Upper lobe of right lung (tissue), 1 donor: ENCODE measurements around the gene TTYH3. TPM values are rescaled to one million over a fixed set of nuclear protein-coding genes. Genes with fewer than 3 reads are reported as not detected.

Experiments
- ATAC-seq: fragments of 200-7000 bp; cut with Tn5 transposase; one replicate; pipeline ENCODE4 v1.9.1; 2020; ENCODE audit warnings: mild to moderate bottlenecking, moderate library complexity
- DNase-seq: peaks from one replicate; pipeline ENCODE4 v3.0.0-alpha.2; 2020
- H3K27ac ChIP-seq: fragments of 200-600 bp; one replicate; pipeline ENCODE4 v1.8.0; 2022
- H3K27me3 ChIP-seq: fragments of 200-600 bp; one replicate; pipeline ENCODE4 v1.8.0; 2022; ENCODE audit warnings: mild to moderate bottlenecking
- H3K36me3 ChIP-seq: fragments of 200-600 bp; one replicate; pipeline ENCODE4 v1.8.0; 2022
- H3K4me1 ChIP-seq: fragments of 200-600 bp; one replicate; pipeline ENCODE4 v1.8.0; 2022
- H3K4me3 ChIP-seq: fragments of 200-600 bp; one replicate; pipeline ENCODE4 v1.8.0; 2022; ENCODE audit warnings: mild to moderate bottlenecking
- H3K9me3 ChIP-seq: fragments of 200-600 bp; one replicate; pipeline ENCODE4 v1.8.0; 2022
- intact Hi-C: fragments of 100-400 bp; cut with DNase I; formaldehyde crosslinking; loops from one replicate; pipeline ENCODE4 v1.11.0; 2022
- total RNA-seq: library from RNA; stranded (reverse); fragmentation: NEBNext Ultra II Directional; extraction: Animal tissue kit (Norgen Biotek cat#: 25700); gene quantifications from one replicate; pipeline ENCODE4 v1.2.1, GENCODE V29; 2021
- TF ChIP-seq, protein P1 (sequence below): fragments of 200-600 bp; IDR thresholded peaks from one replicate; pipeline ENCODE4 v1.8.0; 2022; ENCODE audit warnings: antibody characterized with exemption
- donor health status: DM: no; HTN: yes; CAD: no; lungs with severe emphysema.

TTYH3 gene
- total RNA-seq, 1 donor from 2014 or later, result 48.8 TPM

DNA sequence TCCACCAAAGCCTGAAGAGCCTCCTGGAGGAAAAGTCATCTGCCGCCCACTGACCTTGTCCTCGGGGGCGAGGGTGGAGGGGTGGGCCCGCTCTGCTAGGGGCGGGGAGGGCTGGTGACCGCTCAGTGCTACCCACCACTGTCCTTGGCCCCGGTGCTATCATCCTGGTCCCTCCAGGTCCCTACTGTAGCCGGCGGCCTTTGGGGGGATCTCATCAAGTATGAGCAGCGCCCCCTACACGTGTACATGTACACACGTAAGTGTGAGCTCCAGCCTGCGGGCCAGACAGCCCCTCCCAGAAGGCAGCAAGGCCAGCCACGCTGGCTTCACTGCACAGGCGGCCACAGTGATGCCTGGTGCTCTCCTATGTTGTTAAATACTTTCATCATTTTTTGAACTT is 19.6 kb downstream of the TTYH3 start:
- Histone ChIP-seq H3K4me1 (no peaks in the 10 kb centered on the region), H3K9me3 (no peaks in the 10 kb centered on the region), H3K36me3 (peaks cover 26% of the 10 kb centered on the region), H3K27ac (no peak overlapping the region), H3K4me3 (no peak overlapping the region), H3K27me3 (no peaks in the 10 kb centered on the region)
- DNase-seq (no peak), ATAC-seq (no peak)
- intact Hi-C loops, result no loop called here
- TF ChIP-seq, protein P1, sequence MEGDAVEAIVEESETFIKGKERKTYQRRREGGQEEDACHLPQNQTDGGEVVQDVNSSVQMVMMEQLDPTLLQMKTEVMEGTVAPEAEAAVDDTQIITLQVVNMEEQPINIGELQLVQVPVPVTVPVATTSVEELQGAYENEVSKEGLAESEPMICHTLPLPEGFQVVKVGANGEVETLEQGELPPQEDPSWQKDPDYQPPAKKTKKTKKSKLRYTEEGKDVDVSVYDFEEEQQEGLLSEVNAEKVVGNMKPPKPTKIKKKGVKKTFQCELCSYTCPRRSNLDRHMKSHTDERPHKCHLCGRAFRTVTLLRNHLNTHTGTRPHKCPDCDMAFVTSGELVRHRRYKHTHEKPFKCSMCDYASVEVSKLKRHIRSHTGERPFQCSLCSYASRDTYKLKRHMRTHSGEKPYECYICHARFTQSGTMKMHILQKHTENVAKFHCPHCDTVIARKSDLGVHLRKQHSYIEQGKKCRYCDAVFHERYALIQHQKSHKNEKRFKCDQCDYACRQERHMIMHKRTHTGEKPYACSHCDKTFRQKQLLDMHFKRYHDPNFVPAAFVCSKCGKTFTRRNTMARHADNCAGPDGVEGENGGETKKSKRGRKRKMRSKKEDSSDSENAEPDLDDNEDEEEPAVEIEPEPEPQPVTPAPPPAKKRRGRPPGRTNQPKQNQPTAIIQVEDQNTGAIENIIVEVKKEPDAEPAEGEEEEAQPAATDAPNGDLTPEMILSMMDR, result no peak

DNA sequence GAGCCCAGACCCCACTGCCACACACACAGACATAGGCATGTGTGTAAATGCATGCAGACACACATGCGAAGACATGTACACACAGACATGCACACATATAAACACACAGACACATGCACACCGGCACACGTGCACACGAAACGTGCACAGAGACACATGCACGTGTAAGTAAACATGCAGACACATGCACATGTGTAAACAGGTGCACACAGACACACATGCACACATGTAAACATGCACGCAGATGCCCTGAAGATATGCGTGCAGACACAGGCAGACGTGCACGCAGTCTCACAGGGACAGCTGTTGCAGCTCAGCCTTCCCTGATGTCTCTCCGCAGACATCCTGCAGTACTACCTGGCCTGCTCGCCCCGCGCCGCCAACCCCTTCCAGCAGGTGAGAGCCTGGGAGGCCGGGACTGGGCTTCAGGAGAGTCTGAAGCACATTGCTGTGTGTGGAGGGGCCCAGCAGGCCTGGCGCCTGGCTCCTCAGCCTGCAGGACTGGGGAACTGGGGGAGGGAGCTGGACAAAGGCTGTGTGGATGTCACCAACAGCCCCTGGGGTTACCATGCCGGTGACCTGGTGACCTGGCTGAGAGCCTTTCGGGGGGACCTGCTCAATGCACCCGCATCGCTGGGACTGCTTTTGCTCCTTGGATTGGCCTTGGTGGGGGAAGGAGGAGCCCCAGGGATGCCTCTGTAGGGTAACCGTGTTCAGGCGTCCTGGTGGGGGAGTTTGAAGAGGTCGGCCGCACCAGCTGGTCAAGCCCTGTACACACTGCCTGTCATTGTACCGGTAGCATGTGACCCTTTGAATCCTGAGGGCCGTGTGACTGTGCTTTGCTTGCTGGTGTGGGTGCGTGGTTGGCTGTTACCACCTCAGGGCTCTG is 20.3 kb downstream of the TTYH3 start:
- no peaks in the 10 kb centered on the region for H3K9me3 ChIP-seq
- DNase-seq (no peak), ATAC-seq (no peak)
- intact Hi-C loops, result no loop called here
- peaks cover 31% of the 10 kb centered on the region for H3K36me3 ChIP-seq
- no peaks in the 10 kb centered on the region for H3K4me1 ChIP-seq
- TF ChIP-seq, protein P1, result no peak
- H3K27ac ChIP-seq, result no peak overlapping the region
- no peak overlapping the region for H3K4me3 ChIP-seq
- H3K27me3 ChIP-seq, result no peaks in the 10 kb centered on the region

DNA sequence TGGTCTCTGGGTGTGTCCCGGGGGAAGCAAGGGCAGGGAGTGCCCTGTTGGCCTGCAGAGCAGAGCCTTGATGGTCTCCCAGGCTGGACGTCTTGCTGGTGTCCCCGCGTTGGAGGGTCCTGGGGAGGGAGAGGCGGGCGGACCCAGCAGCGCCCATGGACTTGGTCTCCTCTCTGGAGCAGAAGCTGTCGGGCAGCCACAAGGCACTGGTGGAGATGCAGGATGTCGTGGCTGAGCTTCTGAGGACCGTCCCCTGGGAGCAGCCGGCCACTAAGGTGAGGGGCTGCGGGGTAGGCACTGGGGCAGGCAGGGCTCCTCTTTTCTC is 20.9 kb downstream of the TTYH3 start:
- Histone ChIP-seq H3K4me3 (no peak overlapping the region), H3K27ac (no peak overlapping the region), H3K4me1 (no peaks in the 10 kb centered on the region), H3K36me3 (peaks cover 25% of the 10 kb centered on the region), H3K27me3 (no peaks in the 10 kb centered on the region), H3K9me3 (no peaks in the 10 kb centered on the region)
- intact Hi-C loops, result no loop called here
- ATAC-seq (no peak), DNase-seq (no peak)
- TF ChIP-seq, protein P1, result no peak

DNA sequence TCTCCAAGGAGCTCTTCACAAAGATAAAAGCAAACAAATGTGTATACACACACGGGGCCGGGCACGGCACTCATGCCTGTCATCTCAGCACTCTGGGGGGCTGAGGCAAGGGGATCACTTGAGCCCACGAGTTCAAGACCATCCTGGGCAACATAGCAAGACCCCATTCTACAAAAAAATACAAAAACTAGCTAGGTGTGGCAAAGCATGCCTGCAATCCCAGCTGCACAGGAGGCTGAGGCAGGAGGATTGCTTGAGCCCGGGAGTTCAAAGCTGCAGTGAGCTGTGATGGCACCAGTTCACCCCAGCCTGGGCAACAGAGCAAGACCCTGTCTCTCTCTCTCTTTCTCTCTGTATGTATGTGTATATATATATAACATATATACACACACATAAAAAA is 22.3 kb downstream of the TTYH3 start:
- Histone ChIP-seq H3K4me3 (no peak overlapping the region), H3K9me3 (no peaks in the 10 kb centered on the region), H3K4me1 (no peaks in the 10 kb centered on the region), H3K27ac (no peak overlapping the region), H3K27me3 (no peaks in the 10 kb centered on the region), H3K36me3 (peaks cover 20% of the 10 kb centered on the region)
- DNase-seq (no peak), ATAC-seq (no peak)
- TF ChIP-seq, protein P1, result no peak
- intact Hi-C loops, result no loop called here

DNA sequence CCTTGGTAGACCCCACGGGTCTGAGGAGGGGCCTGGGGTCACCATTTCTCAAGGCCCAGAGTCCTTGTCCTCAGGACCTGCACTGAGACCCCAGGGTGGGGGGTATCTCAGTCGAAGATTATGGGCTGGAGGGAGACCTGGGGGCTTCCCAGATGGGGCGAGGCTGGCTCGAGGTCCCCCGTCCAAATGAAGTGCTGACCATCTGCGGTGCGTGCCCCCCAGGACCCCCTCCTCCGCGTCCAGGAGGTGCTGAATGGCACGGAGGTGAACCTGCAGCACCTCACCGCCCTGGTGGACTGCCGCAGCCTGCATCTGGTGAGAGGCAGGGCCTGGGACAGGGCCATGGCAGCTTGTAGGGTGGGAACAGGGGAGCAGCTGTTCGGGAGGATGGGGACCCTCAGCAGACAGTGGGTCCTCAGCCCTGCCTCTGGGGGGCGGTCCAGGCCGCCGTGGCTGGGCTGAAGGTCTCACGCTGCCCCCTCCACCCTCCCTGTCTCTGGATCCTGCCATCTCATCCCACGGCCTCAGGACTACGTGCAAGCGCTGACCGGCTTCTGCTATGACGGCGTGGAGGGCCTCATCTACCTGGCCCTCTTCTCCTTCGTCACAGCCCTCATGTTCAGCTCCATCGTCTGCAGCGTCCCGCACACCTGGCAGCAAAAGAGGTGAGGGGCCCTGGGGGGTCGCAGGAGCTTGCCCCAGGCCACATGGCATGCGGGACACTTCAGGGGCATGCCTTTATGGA is 24.3 kb downstream of the TTYH3 start:
- no peaks in the 10 kb centered on the region for H3K9me3 ChIP-seq
- H3K36me3 ChIP-seq, result peaks cover 9% of the 10 kb centered on the region
- no peak overlapping the region for H3K27ac ChIP-seq
- DNase-seq, result no peak
- H3K27me3 ChIP-seq, result no peaks in the 10 kb centered on the region
- ATAC-seq, result no peak
- H3K4me3 ChIP-seq, result no peak overlapping the region
- TF ChIP-seq, protein P1, result no peak
- intact Hi-C loops, result no loop called here
- no peaks in the 10 kb centered on the region for H3K4me1 ChIP-seq
